Astrocyte of the spinal cord (primary cell): Measurements from ENCODE around the gene IST1.

Experiments
- DNase-seq: peaks from one replicate; pipeline ENCODE4 v3.0.0; 2011; ENCODE audit warnings: low read depth, low spot score
- H3K4me3 ChIP-seq: 2 replicates; pipeline ENCODE4 v1.5.1; 2011; ENCODE audit warnings: low read depth, mild to moderate bottlenecking, low read length, moderate library complexity
- CTCF ChIP-seq: IDR thresholded peaks from 2 replicates; pipeline ENCODE4 v1.5.1; 2012; ENCODE audit warnings: low read depth, mild to moderate bottlenecking, low read length, inconsistent platforms
- in situ Hi-C: cut with HindIII; loops from 2 replicates; pipeline ENCODE4 v1.10.0; 2017; ENCODE audit warnings: low sequenced_read_pairs

Gene IST1

DNA sequence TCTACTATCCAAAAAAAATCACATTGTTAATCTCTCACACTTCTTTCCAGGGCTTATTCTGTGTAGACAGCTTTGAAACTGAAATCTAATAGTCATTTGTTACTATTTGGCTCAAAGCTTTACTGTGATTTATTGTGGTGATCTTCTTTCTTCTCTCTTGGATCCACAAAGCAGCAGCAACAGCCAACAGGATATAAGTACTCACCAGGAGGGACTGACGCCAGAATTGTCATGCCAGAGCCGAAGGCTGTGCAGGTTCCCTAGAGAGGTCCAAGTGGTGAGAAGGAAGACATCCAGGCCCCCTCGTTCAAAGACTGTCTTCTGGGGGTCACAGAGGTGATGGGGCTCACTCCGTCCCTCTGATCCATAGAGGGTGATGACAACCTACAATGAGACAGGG is 71.6 kb downstream of the IST1 start:
- in situ Hi-C loops, result no loop called here
- no peak for DNase-seq
- TF ChIP-seq CTCF, result no peak
- H3K4me3 ChIP-seq, result no peak overlapping the region

GRCh38 chr16:71969353-71969752 is 74.0 kb downstream of the IST1 start:
- in situ Hi-C loops, result no loop called here
- H3K4me3 ChIP-seq, result no peak overlapping the region
- no peak for TF ChIP-seq CTCF
- no peak for DNase-seq

DNA sequence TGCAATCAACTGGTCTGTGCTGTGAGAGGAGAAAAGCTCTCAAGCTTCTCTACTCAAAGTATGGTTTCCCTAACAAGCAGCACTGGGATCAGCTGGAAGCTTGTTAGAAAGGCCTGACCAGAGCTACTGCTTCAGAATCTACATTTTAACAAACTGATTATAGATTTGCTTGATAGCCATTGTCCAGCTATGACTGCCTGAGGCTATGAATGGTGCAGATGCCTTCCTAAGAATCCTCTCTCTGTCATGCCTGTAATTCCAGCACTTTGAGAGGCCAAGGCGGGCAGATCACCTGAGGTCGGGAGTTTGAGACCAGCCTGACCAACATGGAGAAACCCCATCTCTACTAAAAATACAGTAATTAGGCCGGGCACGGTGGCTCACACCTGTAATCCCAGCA is 76.2 kb downstream of the IST1 start:
- TF ChIP-seq CTCF, result no peak
- no peak overlapping the region for H3K4me3 ChIP-seq
- DNase-seq, result no peak
- in situ Hi-C loops, result no loop called here

DNA sequence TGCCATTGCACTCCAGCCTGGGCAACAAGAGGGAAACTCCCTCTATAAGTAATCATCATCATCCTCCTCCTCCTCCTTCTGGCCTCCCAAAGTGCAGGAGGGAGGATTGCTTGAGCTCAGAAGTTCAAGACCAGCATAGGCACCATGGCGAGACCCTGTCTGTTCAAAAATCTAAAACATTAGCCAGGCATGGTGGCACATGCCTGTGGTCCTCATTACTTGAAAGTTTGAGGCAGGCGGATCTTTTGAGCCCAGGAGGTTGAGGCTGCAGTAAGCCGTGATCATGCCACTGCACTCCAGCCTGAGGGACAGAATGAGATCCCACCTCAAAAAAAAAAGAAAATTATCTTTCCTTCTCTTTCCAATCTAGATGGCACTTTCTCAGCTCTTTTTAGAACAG is 77.0 kb downstream of the IST1 start:
- TF ChIP-seq CTCF, result no peak
- DNase-seq, result no peak
- no peak overlapping the region for H3K4me3 ChIP-seq
- in situ Hi-C loops, result no loop called here

- DNase-seq, result no peak
- in situ Hi-C loops, result no loop called here
- H3K4me3 ChIP-seq, result no peak overlapping the region
- TF ChIP-seq CTCF, result no peak
Observed at GRCh38 chr16:71973001-71973400, 77.7 kb downstream of the IST1 start.

DNA sequence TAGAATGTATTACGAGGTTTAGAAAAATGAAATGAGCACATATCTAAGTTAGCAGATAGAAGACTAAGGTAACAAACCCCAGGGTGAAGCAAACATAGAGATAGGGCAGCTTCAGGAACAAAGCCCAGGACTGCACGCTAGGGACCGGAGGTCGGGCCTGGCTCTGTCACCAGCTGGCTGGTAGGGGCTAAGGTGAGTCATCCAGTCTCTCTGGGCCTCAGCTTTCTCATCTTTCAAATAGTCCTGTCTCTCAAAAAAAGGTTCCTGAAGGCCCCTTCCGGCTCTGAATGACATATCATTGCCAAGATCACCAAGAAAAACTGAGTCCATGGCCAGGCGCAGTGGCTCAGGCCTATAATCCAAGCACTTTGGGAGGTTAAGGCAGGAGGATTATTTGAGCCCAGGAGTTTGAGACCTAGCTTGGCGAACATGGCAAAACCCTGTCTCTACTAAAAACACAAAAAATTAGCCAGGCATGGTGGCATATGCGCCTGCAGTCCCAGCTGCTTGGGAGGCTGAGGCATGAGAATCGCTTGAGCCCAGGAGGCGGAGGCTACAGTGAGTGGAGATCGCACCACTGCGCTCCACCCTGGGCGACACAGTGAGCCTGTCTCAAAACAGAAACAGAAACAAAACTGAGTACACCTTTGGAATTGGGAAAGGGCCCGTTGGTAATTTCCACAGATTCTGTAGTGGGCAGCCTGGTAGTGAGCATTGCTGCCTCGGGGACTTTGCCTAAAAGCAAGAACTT is 78.9 kb downstream of the IST1 start:
- in situ Hi-C loops, result no loop called here
- TF ChIP-seq CTCF, result no peak
- no peak for DNase-seq

More for the DNA sequence above, 78.9 kb downstream of the IST1 start:
- H3K4me3 ChIP-seq, result no peak overlapping the region
